Measurements from ENCODE around the gene TRAF6.

GRCh38 chr11:36471577-36471976 lies 38.5 kb downstream of the TRAF6 start:
- no peak for TF ChIP-seq EZH2 (IDR thresholded peaks at IDR 0.05; ENCODE audit: borderline replicate concordance, insufficient read depth, low read depth, low read length, poor library complexity, severe bottlenecking)
- TF ChIP-seq CTCF (IDR thresholded peaks at IDR 0.05) = no peak

All from B cell (primary cell).